Suprapubic skin (tissue), 4 donors: ENCODE data around the gene KRT77. TPM values are rescaled to one million over a fixed set of nuclear protein-coding genes. Genes with fewer than 3 reads are reported as not detected.

Experiments
- DNase-seq, 2 donors: peaks; one replicate each; pipeline ENCODE4 v3.0.0-alpha.2; 2019; ENCODE audit warnings: low spot score in 2 of 2
- H3K27ac ChIP-seq: fragments of 200-600 bp; sonication (generic); one replicate; pipeline ENCODE4 v1.5.1; 2019
- H3K27me3 ChIP-seq: fragments of 200-600 bp; sonication (generic); one replicate; pipeline ENCODE4 v1.5.1; 2019
- H3K36me3 ChIP-seq: fragments of 200-600 bp; sonication (generic); one replicate; pipeline ENCODE4 v1.5.1; 2019
- H3K4me1 ChIP-seq: fragments of 200-600 bp; sonication (generic); one replicate; pipeline ENCODE4 v1.5.1; 2019
- H3K4me3 ChIP-seq: fragments of 200-600 bp; sonication (generic); one replicate; pipeline ENCODE4 v1.5.1; 2019; ENCODE audit warnings: mild to moderate bottlenecking
- H3K9me3 ChIP-seq: fragments of 200-600 bp; sonication (generic); one replicate; pipeline ENCODE4 v1.5.1; 2019
- EP300 ChIP-seq: sonication (generic); formaldehyde crosslinking; IDR thresholded peaks from one replicate; pipeline ENCODE4 v1.6.1; 2017; ENCODE audit warnings: antibody characterized with exemption
- POLR2A ChIP-seq, 2 donors: fragments of 450-650 bp; IDR thresholded peaks; one replicate each; pipeline ENCODE4 v1.6.1; 2017; ENCODE audit warnings: antibody characterized with exemption in 2 of 2, mild to moderate bottlenecking in 2 of 2, moderate library complexity in 2 of 2
- POLR2AphosphoS5 ChIP-seq, 3 donors: sonication (generic); formaldehyde crosslinking; IDR thresholded peaks; one replicate each; pipeline ENCODE4 v1.6.1; 2017; ENCODE audit warnings: antibody characterized with exemption in 3 of 3
- WGBS: methylation state at CpG from one replicate; pipeline ENCODE4 v1.1.5; 2018; 5-methylcytosine and 5-hydroxymethylcytosine counted together
- total RNA-seq, 4 donors: library from RNA; depleted of rRNA; stranded (reverse); fragments of >200 nt; gene quantifications; one replicate each; pipeline ENCODE4 v1.1.0, GENCODE V29; 2016
- TF ChIP-seq, protein P1 (sequence below), 2 donors: fragments of 200-600 bp in 1 of 2; fragments of 450-650 bp in 1 of 2; sonication (generic) in 1 of 2; IDR thresholded peaks; one replicate each; pipeline ENCODE4 v1.5.1; 2016 to 2019; ENCODE audit warnings: antibody characterized with exemption in 2 of 2, mild to moderate bottlenecking in 1 of 2, moderate library complexity in 1 of 2

The KRT77 gene
- total RNA-seq, 4 donors from 2014 or later: 146 to 424 (median 275) TPM

GRCh38 chr12:52708010-52708409, 4.7 kb upstream of the KRT77 start:
- WGBS: 71% methylated on average over 4 of the region's 4 CpGs
- peaks cover 5% of the 10 kb centered on the region for H3K27me3 ChIP-seq
- TF ChIP-seq, protein P1, sequence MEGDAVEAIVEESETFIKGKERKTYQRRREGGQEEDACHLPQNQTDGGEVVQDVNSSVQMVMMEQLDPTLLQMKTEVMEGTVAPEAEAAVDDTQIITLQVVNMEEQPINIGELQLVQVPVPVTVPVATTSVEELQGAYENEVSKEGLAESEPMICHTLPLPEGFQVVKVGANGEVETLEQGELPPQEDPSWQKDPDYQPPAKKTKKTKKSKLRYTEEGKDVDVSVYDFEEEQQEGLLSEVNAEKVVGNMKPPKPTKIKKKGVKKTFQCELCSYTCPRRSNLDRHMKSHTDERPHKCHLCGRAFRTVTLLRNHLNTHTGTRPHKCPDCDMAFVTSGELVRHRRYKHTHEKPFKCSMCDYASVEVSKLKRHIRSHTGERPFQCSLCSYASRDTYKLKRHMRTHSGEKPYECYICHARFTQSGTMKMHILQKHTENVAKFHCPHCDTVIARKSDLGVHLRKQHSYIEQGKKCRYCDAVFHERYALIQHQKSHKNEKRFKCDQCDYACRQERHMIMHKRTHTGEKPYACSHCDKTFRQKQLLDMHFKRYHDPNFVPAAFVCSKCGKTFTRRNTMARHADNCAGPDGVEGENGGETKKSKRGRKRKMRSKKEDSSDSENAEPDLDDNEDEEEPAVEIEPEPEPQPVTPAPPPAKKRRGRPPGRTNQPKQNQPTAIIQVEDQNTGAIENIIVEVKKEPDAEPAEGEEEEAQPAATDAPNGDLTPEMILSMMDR (IDR thresholded peaks at IDR 0.05): no peak
- TF ChIP-seq POLR2A (IDR thresholded peaks at IDR 0.05): no peak
- TF ChIP-seq POLR2AphosphoS5 (IDR thresholded peaks at IDR 0.05): no peak
- TF ChIP-seq EP300: no peak

DNA sequence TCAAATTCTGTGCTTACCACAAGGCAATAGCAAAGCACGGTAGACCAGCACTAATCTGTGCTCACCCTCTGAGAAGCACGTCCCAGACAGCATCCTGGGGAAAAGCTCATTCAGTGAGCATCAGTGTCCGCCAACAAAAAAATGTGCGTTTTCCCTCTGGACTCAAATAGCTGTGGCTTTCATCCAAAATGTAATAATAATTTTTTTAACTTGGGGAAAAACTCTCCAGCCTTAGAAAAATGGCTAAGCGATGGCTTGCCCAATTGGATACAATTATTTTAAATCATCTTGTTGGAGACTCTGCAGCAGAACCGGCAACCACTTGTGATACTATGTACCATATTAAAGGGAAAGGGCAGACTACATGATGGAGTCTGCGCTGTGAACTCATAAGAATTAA, 1.1 kb upstream of the KRT77 start:
- TF ChIP-seq, protein P1 (IDR thresholded peaks at IDR 0.05): no peak
- no peak for TF ChIP-seq POLR2AphosphoS5 (IDR thresholded peaks at IDR 0.05)
- no peak for TF ChIP-seq POLR2A (IDR thresholded peaks at IDR 0.05)
- no peak for TF ChIP-seq EP300
- peaks cover 6% of the 10 kb centered on the region for H3K27me3 ChIP-seq
- no peak for DNase-seq
- no peak overlapping the region for H3K27ac ChIP-seq
- H3K4me3 ChIP-seq: no peak overlapping the region
- WGBS: 63% methylated on average over 7 of the region's 7 CpGs
- no peaks in the 10 kb centered on the region for H3K9me3 ChIP-seq
- H3K36me3 ChIP-seq: no peaks in the 10 kb centered on the region
- H3K4me1 ChIP-seq: peaks cover 9% of the 10 kb centered on the region

More at GRCh38 chr12:52708010-52708409, 4.7 kb upstream of the KRT77 start:
- no peak overlapping the region for H3K27ac ChIP-seq
- H3K4me3 ChIP-seq: no peak overlapping the region
- no peak for DNase-seq
- H3K9me3 ChIP-seq: no peaks in the 10 kb centered on the region
- no peaks in the 10 kb centered on the region for H3K36me3 ChIP-seq
- H3K4me1 ChIP-seq: no peaks in the 10 kb centered on the region

DNA sequence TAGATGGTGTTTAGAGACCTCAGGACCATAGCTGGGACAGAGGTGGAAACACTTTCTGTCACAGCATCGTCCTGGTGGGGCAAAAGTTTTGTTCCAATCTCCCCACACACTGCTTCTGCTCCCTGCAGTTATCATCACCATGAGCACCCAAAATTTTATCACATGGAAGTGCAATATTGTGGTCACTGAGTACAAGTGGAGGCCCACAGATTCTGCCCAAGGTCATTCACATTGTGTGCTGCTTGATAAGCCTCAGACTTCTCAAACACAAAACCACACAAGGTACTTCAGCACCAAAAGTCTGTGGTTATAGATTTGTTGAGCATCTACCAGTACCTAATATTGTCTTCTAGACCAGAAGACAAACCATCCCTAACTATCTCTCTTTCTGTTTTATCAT, 554 bp upstream of the KRT77 start:
- DNase-seq: no peak
- Histone ChIP-seq H3K27me3 (peaks cover 6% of the 10 kb centered on the region), H3K9me3 (no peaks in the 10 kb centered on the region), H3K4me3 (no peak overlapping the region), H3K36me3 (no peaks in the 10 kb centered on the region), H3K4me1 (peaks cover 10% of the 10 kb centered on the region), H3K27ac (no peak overlapping the region)
- 75% methylated on average over 1 of the region's 1 CpG for WGBS
- TF ChIP-seq POLR2A (IDR thresholded peaks at IDR 0.05) (no peak), EP300 (no peak), POLR2AphosphoS5 (IDR thresholded peaks at IDR 0.05) (no peak)
- TF ChIP-seq, protein P1 (IDR thresholded peaks at IDR 0.05): no peak

DNA sequence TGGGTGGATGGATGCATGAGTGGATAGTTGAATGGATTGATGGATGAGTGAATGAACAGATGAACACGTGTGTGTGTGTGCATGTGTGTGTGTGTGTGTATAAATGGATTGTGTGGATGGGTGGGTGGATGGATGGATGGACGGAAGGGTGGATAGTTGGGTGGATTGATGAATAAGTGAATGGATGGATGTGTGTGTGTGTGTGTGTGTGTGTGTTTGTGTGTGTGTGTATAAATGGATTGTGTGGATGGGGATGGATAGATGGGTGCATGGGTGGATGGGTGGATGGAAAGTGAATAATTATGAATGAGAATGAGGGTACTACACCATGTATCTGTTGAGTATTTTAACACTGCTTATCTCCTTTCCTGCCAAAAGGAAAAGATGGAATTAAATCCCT, 986 bp downstream of the KRT77 start:
- peaks cover 21% of the 10 kb centered on the region for H3K4me1 ChIP-seq
- DNase-seq: no peak
- peaks cover 6% of the 10 kb centered on the region for H3K27me3 ChIP-seq
- H3K27ac ChIP-seq: no peak overlapping the region
- TF ChIP-seq POLR2A (IDR thresholded peaks at IDR 0.05) (no peak), POLR2AphosphoS5 (IDR thresholded peaks at IDR 0.05) (no peak), EP300 (no peak)
- TF ChIP-seq, protein P1 (IDR thresholded peaks at IDR 0.05): no peak
- H3K36me3 ChIP-seq: no peaks in the 10 kb centered on the region
- H3K4me3 ChIP-seq: no peak overlapping the region
- 81% methylated on average over 2 of the region's 2 CpGs for WGBS
- H3K9me3 ChIP-seq: no peaks in the 10 kb centered on the region

GRCh38 chr12:52701281-52701680, 2.0 kb downstream of the KRT77 start:
- WGBS: 88% methylated on average over 10 of the region's 12 CpGs
- no peak overlapping the region for H3K27ac ChIP-seq
- H3K36me3 ChIP-seq: no peaks in the 10 kb centered on the region

More at GRCh38 chr12:52701281-52701680, 2.0 kb downstream of the KRT77 start:
- TF ChIP-seq, protein P1 (IDR thresholded peaks at IDR 0.05): no peak
- TF ChIP-seq POLR2A (IDR thresholded peaks at IDR 0.05) (no peak), POLR2AphosphoS5 (IDR thresholded peaks at IDR 0.05) (no peak), EP300 (no peak)
- Histone ChIP-seq H3K4me1 (peaks cover 21% of the 10 kb centered on the region), H3K27me3 (peaks cover 6% of the 10 kb centered on the region), H3K4me3 (no peak overlapping the region), H3K9me3 (no peaks in the 10 kb centered on the region)
- DNase-seq: no peak
